HG02610 (cell line): Measurements from ENCODE around the gene CHM.
"Not testable (repeated sequence)": the region's sequence is repeated elsewhere in the genome, so short reads cannot be mapped to it uniquely, and the experiment has no call there.

ENCODE experiments used
- ATAC-seq: cut with Tn5 transposase; IDR thresholded peaks from one replicate; pipeline ENCODE4 v1.9.1; 2021; ENCODE audit warnings: mild to moderate bottlenecking, moderate library complexity; ENCODE audit not compliant: unreplicated experiment

Gene CHM

DNA sequence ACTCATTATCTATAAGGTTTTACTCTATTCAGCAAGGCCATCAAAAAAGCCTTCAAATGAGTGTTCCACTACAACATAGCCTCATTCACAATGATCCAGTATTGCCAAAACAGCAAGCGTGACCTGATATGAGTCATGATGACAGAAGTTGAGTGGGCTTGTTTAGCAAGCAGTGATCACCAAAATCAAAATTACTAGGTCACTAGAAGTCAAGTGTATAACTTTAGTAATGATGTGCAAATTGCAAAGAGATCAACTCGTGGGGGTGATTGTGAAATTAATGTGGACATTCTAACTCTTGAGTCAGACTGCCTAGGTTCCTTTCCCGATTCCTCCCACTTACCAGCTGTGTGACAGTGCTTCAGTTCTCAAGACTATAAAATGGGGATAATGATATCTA is 124.5 kb downstream of the CHM start:
- ATAC-seq, result no peak

DNA sequence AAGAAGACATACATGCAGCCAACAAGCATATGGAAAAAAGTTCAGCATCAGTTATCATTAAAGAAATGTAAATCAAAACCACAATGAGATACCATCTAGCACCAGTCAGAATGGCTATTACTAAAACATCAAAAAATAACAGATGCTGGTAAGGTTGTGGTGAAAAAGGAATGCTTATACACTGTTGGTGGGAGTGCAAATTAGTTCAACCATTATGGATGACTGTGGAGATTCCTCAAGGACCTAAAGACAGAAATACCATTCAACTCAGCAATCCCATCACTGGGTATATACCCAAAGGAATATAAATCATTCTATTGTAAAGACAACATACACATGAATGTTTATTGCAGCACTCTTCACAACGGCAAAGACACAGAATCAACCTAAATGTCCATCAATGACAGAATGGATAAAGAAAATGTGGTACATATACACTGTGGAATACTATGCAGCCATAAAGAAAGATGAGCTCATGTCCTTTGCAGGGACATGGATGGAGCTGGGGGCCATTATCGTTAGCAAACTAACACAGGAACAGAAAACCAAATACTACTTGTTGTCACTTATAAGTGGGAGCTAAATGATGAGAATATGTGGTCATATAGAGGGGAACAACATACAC is 130.6 kb downstream of the CHM start:
- ATAC-seq, result not testable (repeated sequence)

DNA sequence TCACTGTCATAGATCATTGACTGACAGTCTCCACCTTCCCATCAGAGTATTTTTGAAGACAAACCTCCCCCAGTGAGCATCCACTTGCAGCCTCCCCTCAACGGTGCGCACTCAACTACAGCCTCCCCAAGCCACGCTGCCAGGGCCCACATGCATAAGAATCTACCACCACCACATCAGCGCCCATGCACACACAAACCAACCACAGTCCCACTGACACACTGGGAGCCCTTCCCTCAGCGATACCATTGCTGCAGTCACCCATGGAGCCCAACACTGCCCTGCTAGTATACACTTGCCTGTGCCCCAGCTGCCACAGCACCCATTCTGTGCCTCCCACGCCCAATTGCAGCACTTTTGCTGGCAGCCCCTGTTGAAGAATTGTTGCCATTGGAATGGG is 132.9 kb downstream of the CHM start:
- ATAC-seq, result no peak

DNA sequence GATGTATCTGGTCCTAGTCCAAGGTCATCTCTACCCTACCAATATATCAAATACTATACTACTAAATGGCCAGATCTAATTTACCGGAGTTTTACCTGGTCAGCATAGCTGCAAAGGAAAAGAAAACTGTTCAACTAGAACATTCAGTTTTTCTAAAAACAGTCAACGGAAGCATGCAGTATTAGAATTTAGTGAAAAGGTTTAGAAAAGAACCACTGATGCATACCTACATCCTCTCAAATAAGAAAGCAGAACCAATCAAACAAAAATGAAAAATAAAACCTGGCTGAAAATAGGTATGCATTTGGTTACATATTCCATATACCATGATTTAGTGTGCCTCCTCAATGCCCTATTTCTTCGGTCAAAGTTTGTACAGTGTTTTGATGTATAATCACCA is 140.0 kb downstream of the CHM start:
- no peak for ATAC-seq

DNA sequence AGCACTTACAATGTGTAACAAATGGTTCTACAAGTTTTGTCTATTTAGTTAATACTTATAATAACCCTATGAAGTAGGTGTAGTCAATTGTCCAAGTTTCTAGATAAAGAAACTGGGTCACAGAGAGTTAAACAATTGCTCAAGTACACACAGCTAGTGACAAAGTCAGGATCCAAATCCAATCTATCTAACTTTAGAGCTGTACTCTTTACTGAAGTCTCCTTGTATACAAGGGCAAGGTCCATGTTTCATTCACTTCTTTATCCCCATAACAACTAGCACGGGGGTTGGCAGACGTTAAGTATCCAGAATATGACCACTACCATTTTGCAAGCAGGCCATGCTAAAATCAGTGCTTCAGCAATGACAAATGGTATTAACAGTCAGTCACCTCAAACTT is 141.0 kb downstream of the CHM start:
- no peak for ATAC-seq

DNA sequence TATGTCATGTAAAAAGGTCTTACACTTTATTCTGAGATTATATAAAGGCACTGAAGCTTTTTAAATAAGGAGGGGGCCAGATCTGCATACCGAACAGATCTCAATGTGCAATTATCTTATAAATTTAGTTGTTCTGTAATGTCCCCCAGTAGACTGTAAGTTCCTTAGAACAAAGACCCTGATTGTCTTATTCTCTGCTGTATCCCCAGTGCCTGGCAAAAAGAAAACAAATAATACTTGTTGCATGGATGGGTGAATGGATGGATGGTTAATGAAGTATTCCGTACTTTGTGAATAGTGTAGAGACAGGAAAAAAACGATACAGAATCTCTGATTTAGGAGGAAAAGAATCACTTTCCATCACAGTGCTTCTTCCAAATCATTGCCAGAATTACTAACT is 141.5 kb downstream of the CHM start:
- no peak for ATAC-seq

DNA sequence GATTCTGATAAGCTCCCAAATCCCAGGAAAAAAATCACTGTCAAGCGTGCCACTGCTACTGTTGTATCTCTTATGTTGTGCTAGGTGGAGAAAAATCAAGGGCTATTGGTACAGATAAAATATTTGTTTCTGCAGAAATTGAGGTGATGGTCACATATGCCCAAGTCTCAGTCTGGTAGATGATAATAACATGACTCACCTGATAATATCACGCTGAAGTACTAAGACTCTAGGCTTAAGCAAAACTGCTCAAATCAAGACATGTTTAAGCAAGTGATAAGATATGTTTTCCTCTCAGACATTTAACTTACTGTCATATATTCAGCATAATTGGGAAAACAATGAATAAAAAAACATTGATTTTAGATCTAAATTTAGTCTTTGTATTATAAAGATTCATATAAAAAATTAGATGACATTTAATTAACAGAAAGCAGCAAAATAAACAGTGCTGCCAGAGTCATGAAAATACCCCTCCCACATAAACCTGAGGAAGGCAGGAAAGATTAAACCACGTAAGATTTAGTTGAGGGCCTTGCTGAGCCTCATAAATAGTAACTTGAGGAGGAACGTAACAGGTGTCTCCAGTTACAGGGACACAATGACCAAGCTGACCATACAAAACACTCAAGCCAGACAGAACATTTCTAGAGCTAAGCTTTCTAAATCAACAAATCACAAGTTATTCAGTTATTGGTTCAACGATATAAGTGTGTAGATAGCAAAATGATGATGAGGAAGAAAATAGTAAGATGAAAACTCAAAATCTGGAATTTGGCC is 143.5 kb downstream of the CHM start:
- no peak for ATAC-seq

DNA sequence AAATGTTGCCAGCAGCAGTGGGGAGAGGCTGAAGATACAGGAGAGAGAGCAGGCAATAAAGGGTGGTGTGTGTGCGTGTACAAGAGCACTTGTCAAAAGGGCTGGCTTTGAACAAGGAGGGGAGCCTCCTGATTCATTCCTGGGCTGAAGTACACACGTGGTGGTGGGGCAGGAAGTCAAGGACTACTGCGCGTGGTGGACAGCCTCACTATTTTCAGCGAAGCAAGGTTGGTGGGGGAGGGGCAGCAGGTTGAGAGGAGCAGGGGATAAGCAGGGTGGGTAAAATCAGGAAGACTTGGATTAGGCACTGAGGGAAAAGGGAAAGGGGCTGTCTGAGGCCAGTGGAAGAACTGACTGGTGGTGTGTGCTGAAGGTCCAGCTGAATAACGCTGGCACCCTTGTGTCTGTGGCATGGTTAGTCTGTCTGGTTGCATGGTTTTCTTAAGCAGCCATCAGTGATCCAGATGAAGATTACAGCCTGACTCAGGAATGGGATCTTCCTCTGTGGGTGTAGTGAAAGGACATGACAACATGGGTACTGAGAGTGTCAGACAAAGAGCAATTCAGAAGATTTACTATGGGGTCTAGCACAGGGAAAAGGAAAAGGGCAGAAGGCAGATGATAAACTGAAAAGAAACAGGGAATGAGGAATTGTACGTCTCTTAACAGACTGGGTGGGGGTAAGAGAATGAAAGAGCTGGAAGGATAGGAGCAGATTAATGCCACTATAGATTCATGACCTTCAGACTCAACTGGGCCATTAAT is 149.8 kb downstream of the CHM start:
- ATAC-seq, result no peak

DNA sequence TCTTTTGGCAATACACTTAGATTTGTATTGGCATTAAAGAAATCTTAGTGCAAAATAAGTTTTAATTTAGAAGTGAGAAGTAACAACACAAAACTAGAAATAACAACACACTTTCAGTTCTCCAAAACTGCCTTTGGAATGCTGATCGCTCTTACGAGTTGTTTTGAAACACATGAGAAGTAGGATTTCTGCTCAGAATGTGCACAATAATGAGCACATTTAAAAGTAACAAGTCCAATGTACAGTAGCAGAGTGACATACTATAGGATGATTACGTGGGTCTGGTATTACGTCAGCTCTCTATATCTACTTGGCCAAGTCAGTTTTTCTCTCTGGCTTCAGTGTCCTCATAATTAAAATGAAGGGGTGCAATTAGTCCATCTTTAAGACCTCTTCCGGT is 164.8 kb downstream of the CHM start:
- ATAC-seq, result no peak

DNA sequence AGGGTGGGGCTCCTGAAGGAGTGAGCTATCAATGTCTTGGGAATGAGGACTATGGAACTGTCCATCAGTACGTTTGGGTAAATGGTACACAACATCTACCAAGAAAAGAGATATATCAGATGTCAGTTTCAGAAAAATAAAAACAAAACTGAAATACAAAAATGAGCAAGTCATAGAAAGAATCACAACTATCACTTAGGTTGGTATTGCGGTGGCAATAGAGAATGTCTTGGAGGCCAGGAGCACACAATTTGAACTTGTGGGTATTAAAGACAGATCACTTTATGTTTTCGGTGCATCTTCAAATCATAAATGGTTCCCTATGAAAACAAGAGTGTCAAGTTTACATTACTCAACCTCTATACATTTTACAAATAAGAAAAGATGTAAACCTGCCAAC is 176.8 kb downstream of the CHM start:
- ATAC-seq, result no peak

DNA sequence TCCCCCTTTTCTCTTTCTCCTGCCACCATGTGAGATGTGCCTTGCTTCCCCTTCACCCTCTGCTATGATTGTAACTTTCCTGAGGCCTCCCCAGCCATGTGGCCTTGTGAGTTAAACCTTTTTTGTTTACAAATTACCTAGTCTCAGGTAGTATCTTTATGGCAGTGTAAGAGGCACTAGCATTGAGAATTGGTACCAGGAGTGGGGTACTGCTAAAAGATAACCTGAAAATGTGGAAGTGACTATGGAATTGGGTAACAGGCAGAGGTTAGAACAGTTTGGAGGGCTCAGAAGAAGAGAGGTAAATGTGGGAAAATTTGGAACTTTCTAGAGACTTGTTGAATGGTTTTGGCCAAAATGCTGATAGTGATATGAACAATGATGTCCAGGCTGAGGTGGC is 182.0 kb downstream of the CHM start:
- no peak for ATAC-seq

DNA sequence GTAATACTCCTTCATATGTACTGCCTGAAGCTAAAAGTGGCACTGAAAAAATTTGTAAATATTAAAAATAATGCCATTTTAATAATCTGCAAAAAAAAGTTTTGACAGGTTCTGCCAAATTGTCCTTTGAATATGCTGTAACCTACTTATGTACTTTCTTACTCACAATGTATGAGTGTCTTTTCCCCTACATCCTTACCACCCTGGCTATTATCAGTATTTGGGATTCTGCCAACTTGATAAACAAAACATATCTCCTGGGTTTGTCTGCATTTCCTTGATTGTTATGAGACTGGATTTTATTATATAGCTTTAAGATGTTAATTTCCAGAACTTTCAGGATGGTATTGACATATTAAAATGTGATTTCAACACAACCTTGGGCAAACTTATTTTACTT is 187.9 kb downstream of the CHM start:
- ATAC-seq, result no peak

DNA sequence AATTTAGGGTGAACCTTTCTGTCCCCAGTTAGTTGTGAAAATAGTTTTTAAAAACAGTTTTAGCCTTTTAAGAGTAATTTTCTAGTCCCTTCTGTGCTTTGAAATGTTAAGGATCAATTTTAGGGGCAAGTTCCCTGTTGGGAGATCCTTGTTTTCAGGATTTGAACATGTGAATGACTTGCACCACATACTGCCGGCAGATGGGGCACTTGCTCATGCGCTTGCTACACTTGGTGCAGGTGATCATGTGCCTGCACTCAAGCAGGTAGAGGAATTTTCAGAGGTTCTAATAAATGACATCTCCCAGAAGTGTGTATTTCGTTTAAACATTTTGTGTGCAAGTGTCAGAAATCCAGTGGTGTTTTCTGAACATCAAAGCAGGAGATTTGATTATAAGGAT is 195.9 kb downstream of the CHM start:
- no peak for ATAC-seq

DNA sequence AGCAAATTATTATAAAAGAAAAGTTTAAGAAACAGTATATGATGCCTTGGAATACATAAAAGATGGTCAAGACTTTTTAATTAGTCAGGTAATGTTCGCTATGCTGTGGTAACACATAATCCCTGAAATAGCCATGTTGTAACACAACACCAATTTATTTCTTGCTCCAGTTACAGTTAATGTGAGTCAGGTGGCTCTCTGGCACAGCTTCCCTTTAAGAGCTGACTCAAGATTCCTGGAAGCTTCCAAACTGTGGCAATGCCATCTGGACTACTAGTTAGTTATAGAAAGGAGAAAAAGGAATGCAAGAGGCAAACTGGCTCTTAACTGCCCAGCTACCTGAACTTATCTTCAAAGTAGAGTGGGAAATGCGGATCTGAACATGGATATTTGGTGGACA is 210.5 kb downstream of the CHM start:
- ATAC-seq, result no peak

DNA sequence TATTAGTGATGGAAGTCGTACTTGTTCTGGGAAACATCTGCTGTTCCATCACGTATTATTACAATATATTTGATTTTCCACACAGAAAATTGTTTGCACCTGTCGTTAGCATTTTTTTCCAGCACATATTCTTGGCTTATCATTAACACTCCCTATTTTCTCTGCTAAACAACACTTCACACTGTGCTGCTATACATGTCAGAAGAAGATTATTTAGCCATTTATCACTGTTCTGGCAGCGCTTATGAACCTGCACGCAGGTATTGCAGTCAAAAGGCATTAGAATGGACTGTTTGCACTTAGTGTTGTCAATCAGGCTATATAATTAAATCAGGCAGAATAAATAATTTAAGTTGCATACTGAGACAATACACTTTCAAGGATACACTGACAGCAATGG is 218.6 kb downstream of the CHM start:
- no peak for ATAC-seq

DNA sequence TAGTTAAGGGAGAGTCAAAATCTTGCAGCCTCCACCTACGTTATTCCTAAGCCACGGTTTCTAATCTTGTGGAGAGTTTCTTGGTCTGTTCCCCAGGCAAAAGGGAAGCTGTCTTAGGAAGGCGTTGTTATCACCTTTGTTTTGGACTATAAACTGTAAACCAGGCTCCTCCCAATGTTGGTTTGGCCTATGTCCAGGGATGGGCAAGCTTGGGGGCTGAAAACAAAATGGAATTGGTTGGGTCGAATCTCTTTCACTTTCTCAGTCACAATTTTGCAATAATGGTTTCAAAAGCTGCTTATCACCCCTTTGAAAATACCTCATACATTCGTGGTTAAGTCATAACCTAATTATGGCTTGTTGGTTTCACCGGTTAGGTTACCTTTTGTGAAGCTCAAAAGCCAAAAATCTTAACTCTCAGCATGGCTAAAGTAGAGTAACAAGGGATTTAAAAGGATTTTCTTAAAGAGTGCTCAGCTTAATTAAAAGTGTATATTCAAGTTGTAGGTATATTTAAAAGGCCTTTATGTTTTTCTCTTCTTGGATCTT is 232.1 kb downstream of the CHM start:
- ATAC-seq, result no peak
